Activated CD4-positive, alpha-beta T cell treated with anti-CD3 and anti-CD28 coated beads, Interleukin-2, amount 50 U/mL, for 24 hours (primary cell): ENCODE results near the gene TOMM70.
"Not testable (repeated sequence)": the region's sequence is repeated elsewhere in the genome, so short reads cannot be mapped to it uniquely, and the experiment has no call there.

ENCODE experiments used
- DNase-seq, 2 donors: peaks; one replicate each; pipeline ENCODE4 v3.0.0-alpha.2; 2020; ENCODE audit warnings: low read depth in 1 of 2, low spot score in 1 of 2

TOMM70 gene

GRCh38 chr3:100400780-100401673, at the start of gene TOMM70, which contains the start of gene LNP1:
TOMM70 (minus strand) TSS chr3:100401089; CDS start chr3:100400949, 140 bp downstream.
LNP1 (plus strand) TSS chr3:100401539; CDS start chr3:100429730, 28,191 bp downstream.
- peak; percentile 85 to 93 for DNase-seq

GRCh38 chr3:100449214-100449613, 48.3 kb upstream of the TOMM70 start:
- no peak for DNase-seq

GRCh38 chr3:100448079-100448478, 47.2 kb upstream of the TOMM70 start:
- DNase-seq, result no peak

GRCh38 chr3:100447067-100447466, 46.2 kb upstream of the TOMM70 start:
- not testable (repeated sequence) for DNase-seq

GRCh38 chr3:100443690-100444089, 42.8 kb upstream of the TOMM70 start:
- DNase-seq, result no peak

- no peak for DNase-seq
Measured at GRCh38 chr3:100440895-100441294, 40.0 kb upstream of the TOMM70 start.

GRCh38 chr3:100438623-100438974, 37.7 kb upstream of the TOMM70 start:
- no peak for DNase-seq

- no peak for DNase-seq
Measured at GRCh38 chr3:100437721-100438622, 37.1 kb upstream of the TOMM70 start.

- no peak for DNase-seq
Measured at GRCh38 chr3:100436951-100437350, 36.1 kb upstream of the TOMM70 start.

GRCh38 chr3:100429187-100429716, 28.4 kb upstream of the TOMM70 start:
- DNase-seq, result no peak

- no peak for DNase-seq
Measured at GRCh38 chr3:100427699-100428098, 26.8 kb upstream of the TOMM70 start.

GRCh38 chr3:100426067-100426682, 25.3 kb upstream of the TOMM70 start:
- DNase-seq, result no peak

GRCh38 chr3:100425316-100425715, 24.4 kb upstream of the TOMM70 start:
- no peak for DNase-seq

GRCh38 chr3:100424261-100424660, 23.4 kb upstream of the TOMM70 start:
- no peak for DNase-seq

- DNase-seq, result no peak
Measured at GRCh38 chr3:100423611-100424010, 22.7 kb upstream of the TOMM70 start.

GRCh38 chr3:100420885-100421284, 20.0 kb upstream of the TOMM70 start:
- DNase-seq, result no peak

GRCh38 chr3:100419406-100419805, 18.5 kb upstream of the TOMM70 start:
- no peak for DNase-seq

- DNase-seq, result no peak
Measured at GRCh38 chr3:100416863-100417262, 16.0 kb upstream of the TOMM70 start.

GRCh38 chr3:100416176-100416575, 15.3 kb upstream of the TOMM70 start:
- DNase-seq, result no peak

GRCh38 chr3:100413613-100414012, 12.7 kb upstream of the TOMM70 start:
- DNase-seq, result no peak

- DNase-seq, result no peak
Measured at GRCh38 chr3:100412912-100413590, 12.2 kb upstream of the TOMM70 start.
